ENCODE measurements around the gene TMPRSS2.

DNA sequence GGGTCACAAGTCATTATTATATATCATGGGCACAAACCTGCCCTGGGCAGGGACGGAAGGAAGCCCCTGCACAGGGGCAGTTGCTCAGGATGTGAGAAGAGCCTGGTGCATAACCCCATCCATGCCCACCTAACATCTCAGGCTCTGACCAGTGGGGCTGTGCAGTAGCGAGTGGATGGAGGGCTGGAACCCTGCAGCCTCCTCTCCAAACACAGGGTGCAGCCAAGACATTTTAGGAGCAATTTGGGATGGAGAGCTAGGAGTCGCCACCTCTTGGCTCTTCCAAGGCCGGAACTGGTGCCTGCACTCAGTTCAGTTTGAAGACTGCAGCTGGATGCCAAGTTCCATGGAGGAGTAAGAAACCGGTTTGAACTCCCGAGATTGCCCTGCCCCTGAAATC lies 79.1 kb downstream of the TMPRSS2 start:
- TF ChIP-seq POLR2A (IDR thresholded peaks at IDR 0.05): no peak
- TF ChIP-seq, protein P1, sequence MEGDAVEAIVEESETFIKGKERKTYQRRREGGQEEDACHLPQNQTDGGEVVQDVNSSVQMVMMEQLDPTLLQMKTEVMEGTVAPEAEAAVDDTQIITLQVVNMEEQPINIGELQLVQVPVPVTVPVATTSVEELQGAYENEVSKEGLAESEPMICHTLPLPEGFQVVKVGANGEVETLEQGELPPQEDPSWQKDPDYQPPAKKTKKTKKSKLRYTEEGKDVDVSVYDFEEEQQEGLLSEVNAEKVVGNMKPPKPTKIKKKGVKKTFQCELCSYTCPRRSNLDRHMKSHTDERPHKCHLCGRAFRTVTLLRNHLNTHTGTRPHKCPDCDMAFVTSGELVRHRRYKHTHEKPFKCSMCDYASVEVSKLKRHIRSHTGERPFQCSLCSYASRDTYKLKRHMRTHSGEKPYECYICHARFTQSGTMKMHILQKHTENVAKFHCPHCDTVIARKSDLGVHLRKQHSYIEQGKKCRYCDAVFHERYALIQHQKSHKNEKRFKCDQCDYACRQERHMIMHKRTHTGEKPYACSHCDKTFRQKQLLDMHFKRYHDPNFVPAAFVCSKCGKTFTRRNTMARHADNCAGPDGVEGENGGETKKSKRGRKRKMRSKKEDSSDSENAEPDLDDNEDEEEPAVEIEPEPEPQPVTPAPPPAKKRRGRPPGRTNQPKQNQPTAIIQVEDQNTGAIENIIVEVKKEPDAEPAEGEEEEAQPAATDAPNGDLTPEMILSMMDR (IDR thresholded peaks at IDR 0.05): no peak

Measured in heart left ventricle (tissue), 13 donors.